ACC112 (cell line): Measurements from ENCODE around the gene GAS7.

Experiments used
- H2AFZ ChIP-seq: fragments of 200-600 bp; sonication (generic); one replicate; pipeline ENCODE4 v1.6.0; 2017; ENCODE audit warnings: antibody characterized with exemption, low read length; ENCODE audit not compliant: unreplicated experiment
- H3K27ac ChIP-seq: fragments of 200-600 bp; sonication (generic); 2 replicates; pipeline ENCODE4 v1.5.1; 2014; ENCODE audit warnings: low read depth, mild to moderate bottlenecking, antibody characterized with exemption, low read length, moderate library complexity
- H3K27me3 ChIP-seq: fragments of 200-600 bp; sonication (generic); 2 replicates; pipeline ENCODE4 v1.6.1; 2014; ENCODE audit warnings: mild to moderate bottlenecking, antibody characterized with exemption, low read length, moderate library complexity, mixed read lengths; ENCODE audit not compliant: insufficient read depth
- H3K36me3 ChIP-seq: fragments of 200-600 bp; sonication (generic); 2 replicates; pipeline ENCODE4 v1.6.1; 2016; ENCODE audit warnings: mild to moderate bottlenecking, antibody characterized with exemption, low read length, moderate library complexity, mixed read lengths; ENCODE audit not compliant: insufficient read depth
- H3K4me1 ChIP-seq: fragments of 200-600 bp; sonication (generic); one replicate; pipeline ENCODE4 v1.6.1; 2016; ENCODE audit warnings: low read length, mixed read lengths; ENCODE audit not compliant: insufficient read depth, unreplicated experiment, control insufficient read depth
- H3K4me3 ChIP-seq: fragments of 200-600 bp; sonication (generic); 2 replicates; pipeline ENCODE4 v1.5.1; 2014; ENCODE audit warnings: mild to moderate bottlenecking, low read depth, low read length
- H3K79me2 ChIP-seq: fragments of 200-600 bp; sonication (generic); one replicate; pipeline ENCODE4 v1.6.0; 2016; ENCODE audit warnings: low read length; ENCODE audit not compliant: control insufficient read depth, unreplicated experiment, insufficient read depth

Gene GAS7

DNA sequence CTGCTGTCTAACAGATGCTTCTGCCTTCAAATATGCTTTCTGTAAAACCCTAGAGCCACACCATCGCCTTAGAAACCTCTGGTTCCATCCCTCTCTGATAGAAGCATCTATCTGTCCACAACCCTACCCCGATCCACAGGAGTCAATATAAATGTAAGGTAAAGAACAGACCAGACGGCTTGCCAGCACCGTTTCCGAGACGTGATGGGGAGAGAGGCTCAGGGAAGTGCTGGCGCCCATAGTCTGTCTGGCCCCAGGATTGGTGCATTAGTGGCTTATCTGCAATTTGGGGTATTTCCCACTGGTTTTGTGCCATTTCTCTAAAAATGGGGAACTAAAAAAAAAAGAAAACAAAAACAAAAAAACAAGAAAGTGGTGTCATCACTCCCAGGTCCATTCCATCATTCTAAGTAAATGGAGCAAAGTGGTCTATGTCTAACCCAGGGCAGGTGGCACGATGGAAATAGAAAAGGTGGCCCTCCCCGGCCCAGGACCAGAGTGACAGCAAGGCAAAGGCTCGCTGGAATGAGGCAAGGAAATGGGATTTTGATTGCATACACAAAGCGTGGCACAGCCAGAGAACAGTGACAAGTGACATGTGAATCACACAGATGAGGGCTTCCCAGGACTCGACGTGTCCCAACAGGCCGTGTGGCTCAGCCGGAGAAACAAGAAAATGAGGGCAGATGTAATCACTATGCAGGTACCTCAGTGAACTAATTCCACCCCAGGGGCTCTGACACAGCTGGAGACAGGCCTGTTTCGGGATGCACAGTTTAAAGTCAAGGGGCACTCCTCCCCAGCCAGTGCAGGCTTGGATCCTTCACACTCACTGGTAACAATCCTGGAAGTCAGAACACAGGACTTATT, 125.6 kb downstream of the GAS7 start:
- no peaks in the 10 kb centered on the region for H3K4me1 ChIP-seq
- H3K27ac ChIP-seq, result no peak overlapping the region
- no peaks in the 10 kb centered on the region for H3K79me2 ChIP-seq

GRCh38 chr17:10072086-10072485, 126.3 kb downstream of the GAS7 start:
- Histone ChIP-seq H2AFZ (no peak overlapping the region), H3K4me1 (no peaks in the 10 kb centered on the region), H3K79me2 (no peaks in the 10 kb centered on the region), H3K27me3 (no peaks in the 10 kb centered on the region), H3K36me3 (no peaks in the 10 kb centered on the region), H3K27ac (no peak overlapping the region), H3K4me3 (no peak overlapping the region)

More for the DNA sequence above, 125.6 kb downstream of the GAS7 start:
- Histone ChIP-seq H2AFZ (no peak overlapping the region), H3K27me3 (no peaks in the 10 kb centered on the region), H3K4me3 (no peak overlapping the region), H3K36me3 (no peaks in the 10 kb centered on the region)

GRCh38 chr17:10071141-10071540, 127.3 kb downstream of the GAS7 start:
- Histone ChIP-seq H3K79me2 (no peaks in the 10 kb centered on the region), H3K27ac (no peak overlapping the region), H2AFZ (no peak overlapping the region), H3K27me3 (no peaks in the 10 kb centered on the region), H3K4me3 (no peak overlapping the region), H3K4me1 (no peaks in the 10 kb centered on the region), H3K36me3 (no peaks in the 10 kb centered on the region)

- Histone ChIP-seq H3K36me3 (no peaks in the 10 kb centered on the region), H2AFZ (no peak overlapping the region), H3K27me3 (no peaks in the 10 kb centered on the region), H3K79me2 (no peaks in the 10 kb centered on the region), H3K27ac (no peak overlapping the region), H3K4me1 (no peaks in the 10 kb centered on the region), H3K4me3 (no peak overlapping the region)
Measured at GRCh38 chr17:10070690-10071089, 127.7 kb downstream of the GAS7 start.

GRCh38 chr17:10069301-10069700, 129.1 kb downstream of the GAS7 start:
- H2AFZ ChIP-seq, result no peak overlapping the region
- no peak overlapping the region for H3K27ac ChIP-seq
- H3K4me3 ChIP-seq, result no peak overlapping the region
- H3K79me2 ChIP-seq, result no peaks in the 10 kb centered on the region
- no peaks in the 10 kb centered on the region for H3K4me1 ChIP-seq
- H3K36me3 ChIP-seq, result no peaks in the 10 kb centered on the region
- no peaks in the 10 kb centered on the region for H3K27me3 ChIP-seq

- H3K27me3 ChIP-seq, result no peaks in the 10 kb centered on the region
- H2AFZ ChIP-seq, result no peak overlapping the region
- H3K4me1 ChIP-seq, result no peaks in the 10 kb centered on the region
- H3K27ac ChIP-seq, result no peak overlapping the region
- H3K79me2 ChIP-seq, result no peaks in the 10 kb centered on the region
- H3K36me3 ChIP-seq, result no peaks in the 10 kb centered on the region
- no peak overlapping the region for H3K4me3 ChIP-seq
Measured at GRCh38 chr17:10067446-10068143, 130.8 kb downstream of the GAS7 start.

GRCh38 chr17:10064536-10064935, 133.9 kb downstream of the GAS7 start:
- Histone ChIP-seq H2AFZ (no peak overlapping the region), H3K4me1 (no peaks in the 10 kb centered on the region), H3K79me2 (no peaks in the 10 kb centered on the region), H3K36me3 (no peaks in the 10 kb centered on the region), H3K27me3 (no peaks in the 10 kb centered on the region), H3K27ac (no peak overlapping the region), H3K4me3 (no peak overlapping the region)

- H3K4me3 ChIP-seq, result no peak overlapping the region
- no peak overlapping the region for H2AFZ ChIP-seq
- no peaks in the 10 kb centered on the region for H3K36me3 ChIP-seq
- H3K4me1 ChIP-seq, result no peaks in the 10 kb centered on the region
- H3K79me2 ChIP-seq, result no peaks in the 10 kb centered on the region
- no peaks in the 10 kb centered on the region for H3K27me3 ChIP-seq
- no peak overlapping the region for H3K27ac ChIP-seq
Measured at GRCh38 chr17:10063730-10064241, 134.6 kb downstream of the GAS7 start.

GRCh38 chr17:10062691-10063385, 135.6 kb downstream of the GAS7 start:
- Histone ChIP-seq H3K4me1 (no peaks in the 10 kb centered on the region), H3K27ac (no peak overlapping the region), H3K27me3 (no peaks in the 10 kb centered on the region), H2AFZ (no peak overlapping the region), H3K79me2 (no peaks in the 10 kb centered on the region), H3K4me3 (no peak overlapping the region), H3K36me3 (no peaks in the 10 kb centered on the region)

GRCh38 chr17:10061111-10061845, 137.1 kb downstream of the GAS7 start:
- Histone ChIP-seq H2AFZ (no peak overlapping the region), H3K27me3 (no peaks in the 10 kb centered on the region), H3K36me3 (no peaks in the 10 kb centered on the region), H3K27ac (no peak overlapping the region), H3K4me3 (no peak overlapping the region), H3K79me2 (no peaks in the 10 kb centered on the region), H3K4me1 (no peaks in the 10 kb centered on the region)
